ENCODE results near the gene CD81.

GRCh38 chr11:2362414-2362813, 14.7 kb upstream of the CD81 start:
- TF ChIP-seq, protein P1, sequence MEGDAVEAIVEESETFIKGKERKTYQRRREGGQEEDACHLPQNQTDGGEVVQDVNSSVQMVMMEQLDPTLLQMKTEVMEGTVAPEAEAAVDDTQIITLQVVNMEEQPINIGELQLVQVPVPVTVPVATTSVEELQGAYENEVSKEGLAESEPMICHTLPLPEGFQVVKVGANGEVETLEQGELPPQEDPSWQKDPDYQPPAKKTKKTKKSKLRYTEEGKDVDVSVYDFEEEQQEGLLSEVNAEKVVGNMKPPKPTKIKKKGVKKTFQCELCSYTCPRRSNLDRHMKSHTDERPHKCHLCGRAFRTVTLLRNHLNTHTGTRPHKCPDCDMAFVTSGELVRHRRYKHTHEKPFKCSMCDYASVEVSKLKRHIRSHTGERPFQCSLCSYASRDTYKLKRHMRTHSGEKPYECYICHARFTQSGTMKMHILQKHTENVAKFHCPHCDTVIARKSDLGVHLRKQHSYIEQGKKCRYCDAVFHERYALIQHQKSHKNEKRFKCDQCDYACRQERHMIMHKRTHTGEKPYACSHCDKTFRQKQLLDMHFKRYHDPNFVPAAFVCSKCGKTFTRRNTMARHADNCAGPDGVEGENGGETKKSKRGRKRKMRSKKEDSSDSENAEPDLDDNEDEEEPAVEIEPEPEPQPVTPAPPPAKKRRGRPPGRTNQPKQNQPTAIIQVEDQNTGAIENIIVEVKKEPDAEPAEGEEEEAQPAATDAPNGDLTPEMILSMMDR (IDR thresholded peaks at IDR 0.05 in 2 of 3, conservative IDR thresholded peaks at IDR 0.05 in 1 of 3; ENCODE audit: control insufficient read depth in 2 of 3, extremely low read depth in 1 of 3, insufficient read depth in 1 of 3, low read depth in 3 of 3, low read length in 3 of 3), result no peak
- TF ChIP-seq MTA3 (IDR thresholded peaks at IDR 0.05; ENCODE audit: borderline replicate concordance, low read length) (no peak), USF1 (IDR thresholded peaks at IDR 0.05; ENCODE audit: borderline replicate concordance, extremely low read length, insufficient read depth, low read depth, low read length) (no peak), ZNF217 (IDR thresholded peaks at IDR 0.05) (no peak)

Measured in GM12878 (cell line).